ENCODE measurements around the gene TTC27. TPM values are rescaled to one million over a fixed set of nuclear protein-coding genes. Genes with fewer than 3 reads are reported as not detected.

Gene TTC27
- total RNA-seq, 1 experiment from 2014 or later: 25.1 TPM

- H3K36me3 Mint-ChIP-seq: peaks cover 2% of the 10 kb centered on the region
- no peak overlapping the region for H3K4me3 Mint-ChIP-seq
- peaks cover 7% of the 10 kb centered on the region for H3K4me1 Mint-ChIP-seq
- peak; percentile 59 for ATAC-seq
- H3K27ac Mint-ChIP-seq: no peak overlapping the region; the same call in 1 of the 2 replicates
- H3K27me3 Mint-ChIP-seq (ENCODE audit: low read depth): no peaks in the 10 kb centered on the region
- ChIA-PET CTCF (interaction anchor here (0.6 to 2.8 kb wide), 6 partner anchors 172 to 810 kb away, joined by 3 to 8 read pairs (median 3); no protein-coding TSS in a partner anchor), POLR2A (interaction anchor here (0.5 kb wide), 1 partner anchor 683 kb away, joined by 4 read pairs; no protein-coding TSS in a partner anchor)
- no peak for TF ChIP-seq NR1H2 (CRISPR knock-in tag; IDR thresholded peaks at IDR 0.05)
- no peak for TF ChIP-seq ATF1 (CRISPR knock-in tag; IDR thresholded peaks at IDR 0.05)
- TF ChIP-seq, protein P1, sequence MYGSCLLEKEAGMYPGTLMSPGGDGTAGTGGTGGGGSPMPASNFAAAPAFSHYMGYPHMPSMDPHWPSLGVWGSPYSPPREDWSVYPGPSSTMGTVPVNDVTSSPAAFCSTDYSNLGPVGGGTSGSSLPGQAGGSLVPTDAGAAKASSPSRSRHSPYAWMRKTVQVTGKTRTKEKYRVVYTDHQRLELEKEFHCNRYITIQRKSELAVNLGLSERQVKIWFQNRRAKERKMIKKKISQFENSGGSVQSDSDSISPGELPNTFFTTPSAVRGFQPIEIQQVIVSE (CRISPR knock-in tag; IDR thresholded peaks at IDR 0.05; ENCODE audit: borderline replicate concordance): no peak
- TF ChIP-seq CTCF (IDR thresholded peaks at IDR 0.05): no peak
- TF ChIP-seq PRRX2 (CRISPR knock-in tag; IDR thresholded peaks at IDR 0.05): no peak
- TF ChIP-seq, protein P2, sequence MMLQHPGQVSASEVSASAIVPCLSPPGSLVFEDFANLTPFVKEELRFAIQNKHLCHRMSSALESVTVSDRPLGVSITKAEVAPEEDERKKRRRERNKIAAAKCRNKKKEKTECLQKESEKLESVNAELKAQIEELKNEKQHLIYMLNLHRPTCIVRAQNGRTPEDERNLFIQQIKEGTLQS (CRISPR knock-in tag; conservative IDR thresholded peaks at IDR 0.05): no peak
- TF ChIP-seq ZNF138 (CRISPR knock-in tag; conservative IDR thresholded peaks at IDR 0.05): no peak
- no peak for TF ChIP-seq ZNF396 (CRISPR knock-in tag; IDR thresholded peaks at IDR 0.05; ENCODE audit: borderline replicate concordance)
- no peak for TF ChIP-seq FOXK1 (CRISPR knock-in tag; IDR thresholded peaks at IDR 0.05)
- TF ChIP-seq, protein P3, sequence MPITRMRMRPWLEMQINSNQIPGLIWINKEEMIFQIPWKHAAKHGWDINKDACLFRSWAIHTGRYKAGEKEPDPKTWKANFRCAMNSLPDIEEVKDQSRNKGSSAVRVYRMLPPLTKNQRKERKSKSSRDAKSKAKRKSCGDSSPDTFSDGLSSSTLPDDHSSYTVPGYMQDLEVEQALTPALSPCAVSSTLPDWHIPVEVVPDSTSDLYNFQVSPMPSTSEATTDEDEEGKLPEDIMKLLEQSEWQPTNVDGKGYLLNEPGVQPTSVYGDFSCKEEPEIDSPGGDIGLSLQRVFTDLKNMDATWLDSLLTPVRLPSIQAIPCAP (CRISPR knock-in tag; IDR thresholded peaks at IDR 0.05): no peak
- no peak for TF ChIP-seq SMAD4 (CRISPR knock-in tag; IDR thresholded peaks at IDR 0.05)
- no peak for TF ChIP-seq MYBL2 (CRISPR knock-in tag; IDR thresholded peaks at IDR 0.05)
- no peak for TF ChIP-seq OVOL2 (CRISPR knock-in tag; IDR thresholded peaks at IDR 0.05; ENCODE audit: borderline replicate concordance)
- no peak for TF ChIP-seq TEAD1 (CRISPR knock-in tag; IDR thresholded peaks at IDR 0.05)
- no peak for TF ChIP-seq MXD4 (CRISPR knock-in tag; IDR thresholded peaks at IDR 0.05; ENCODE audit: borderline replicate concordance)
- DNase-seq (ENCODE audit: low spot score): no peak
- peaks cover 5% of the 10 kb centered on the region; the same call in 1 of the 2 replicates for H3K9me3 Mint-ChIP-seq
These were observed 145.6 kb downstream of the TTC27 start for GRCh38 chr2:32773448-32773808.

DNA sequence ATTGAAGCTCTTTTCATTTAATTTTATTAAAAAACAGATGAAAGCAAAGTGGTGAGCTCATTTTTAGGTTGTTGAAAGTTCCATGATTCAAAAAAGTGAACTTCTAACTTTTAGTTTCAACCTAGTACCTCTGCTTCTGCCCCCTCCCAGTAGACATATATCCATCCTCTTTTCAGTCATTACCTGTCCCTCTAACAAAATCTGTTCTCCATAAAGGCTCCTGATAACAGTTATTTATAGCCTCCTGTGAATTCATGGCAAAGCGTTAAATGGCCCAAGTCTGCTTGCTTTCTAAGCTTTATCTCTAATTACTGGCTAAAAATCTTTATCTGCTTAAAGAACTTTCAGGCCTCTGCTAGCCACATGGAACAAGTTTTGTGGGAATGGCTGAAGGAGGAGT is 148.1 kb downstream of the TTC27 start:
- H3K9me3 Mint-ChIP-seq: peaks cover 20% of the 10 kb centered on the region
- H3K4me3 Mint-ChIP-seq: no peak overlapping the region
- H3K27ac Mint-ChIP-seq: no peak overlapping the region
- ATAC-seq (no peak), DNase-seq (ENCODE audit: low spot score) (no peak)
- H3K4me1 Mint-ChIP-seq: peaks cover 7% of the 10 kb centered on the region
- ChIA-PET POLR2A (no interaction called here), CTCF (no interaction called here)
- no peaks in the 10 kb centered on the region for H3K27me3 Mint-ChIP-seq (ENCODE audit: low read depth)
- peaks cover 14% of the 10 kb centered on the region for H3K36me3 Mint-ChIP-seq
- TF ChIP-seq HMGA2 (CRISPR knock-in tag; IDR thresholded peaks at IDR 0.05) (no peak), USF1 (CRISPR knock-in tag; IDR thresholded peaks at IDR 0.05) (no peak), CREM (CRISPR knock-in tag; IDR thresholded peaks at IDR 0.05) (no peak), NFATC4 (CRISPR knock-in tag; IDR thresholded peaks at IDR 0.05) (no peak), ZNF281 (CRISPR knock-in tag; IDR thresholded peaks at IDR 0.05) (no peak), NFE2L1 (CRISPR knock-in tag; IDR thresholded peaks at IDR 0.05) (no peak), ZNF121 (CRISPR knock-in tag; IDR thresholded peaks at IDR 0.05) (no peak), RELA (CRISPR knock-in tag; IDR thresholded peaks at IDR 0.05; ENCODE audit: borderline replicate concordance) (no peak)
- TF ChIP-seq, protein P4, sequence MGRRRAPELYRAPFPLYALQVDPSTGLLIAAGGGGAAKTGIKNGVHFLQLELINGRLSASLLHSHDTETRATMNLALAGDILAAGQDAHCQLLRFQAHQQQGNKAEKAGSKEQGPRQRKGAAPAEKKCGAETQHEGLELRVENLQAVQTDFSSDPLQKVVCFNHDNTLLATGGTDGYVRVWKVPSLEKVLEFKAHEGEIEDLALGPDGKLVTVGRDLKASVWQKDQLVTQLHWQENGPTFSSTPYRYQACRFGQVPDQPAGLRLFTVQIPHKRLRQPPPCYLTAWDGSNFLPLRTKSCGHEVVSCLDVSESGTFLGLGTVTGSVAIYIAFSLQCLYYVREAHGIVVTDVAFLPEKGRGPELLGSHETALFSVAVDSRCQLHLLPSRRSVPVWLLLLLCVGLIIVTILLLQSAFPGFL (CRISPR knock-in tag; IDR thresholded peaks at IDR 0.05; ENCODE audit: borderline replicate concordance): no peak
- TF ChIP-seq, protein P5, sequence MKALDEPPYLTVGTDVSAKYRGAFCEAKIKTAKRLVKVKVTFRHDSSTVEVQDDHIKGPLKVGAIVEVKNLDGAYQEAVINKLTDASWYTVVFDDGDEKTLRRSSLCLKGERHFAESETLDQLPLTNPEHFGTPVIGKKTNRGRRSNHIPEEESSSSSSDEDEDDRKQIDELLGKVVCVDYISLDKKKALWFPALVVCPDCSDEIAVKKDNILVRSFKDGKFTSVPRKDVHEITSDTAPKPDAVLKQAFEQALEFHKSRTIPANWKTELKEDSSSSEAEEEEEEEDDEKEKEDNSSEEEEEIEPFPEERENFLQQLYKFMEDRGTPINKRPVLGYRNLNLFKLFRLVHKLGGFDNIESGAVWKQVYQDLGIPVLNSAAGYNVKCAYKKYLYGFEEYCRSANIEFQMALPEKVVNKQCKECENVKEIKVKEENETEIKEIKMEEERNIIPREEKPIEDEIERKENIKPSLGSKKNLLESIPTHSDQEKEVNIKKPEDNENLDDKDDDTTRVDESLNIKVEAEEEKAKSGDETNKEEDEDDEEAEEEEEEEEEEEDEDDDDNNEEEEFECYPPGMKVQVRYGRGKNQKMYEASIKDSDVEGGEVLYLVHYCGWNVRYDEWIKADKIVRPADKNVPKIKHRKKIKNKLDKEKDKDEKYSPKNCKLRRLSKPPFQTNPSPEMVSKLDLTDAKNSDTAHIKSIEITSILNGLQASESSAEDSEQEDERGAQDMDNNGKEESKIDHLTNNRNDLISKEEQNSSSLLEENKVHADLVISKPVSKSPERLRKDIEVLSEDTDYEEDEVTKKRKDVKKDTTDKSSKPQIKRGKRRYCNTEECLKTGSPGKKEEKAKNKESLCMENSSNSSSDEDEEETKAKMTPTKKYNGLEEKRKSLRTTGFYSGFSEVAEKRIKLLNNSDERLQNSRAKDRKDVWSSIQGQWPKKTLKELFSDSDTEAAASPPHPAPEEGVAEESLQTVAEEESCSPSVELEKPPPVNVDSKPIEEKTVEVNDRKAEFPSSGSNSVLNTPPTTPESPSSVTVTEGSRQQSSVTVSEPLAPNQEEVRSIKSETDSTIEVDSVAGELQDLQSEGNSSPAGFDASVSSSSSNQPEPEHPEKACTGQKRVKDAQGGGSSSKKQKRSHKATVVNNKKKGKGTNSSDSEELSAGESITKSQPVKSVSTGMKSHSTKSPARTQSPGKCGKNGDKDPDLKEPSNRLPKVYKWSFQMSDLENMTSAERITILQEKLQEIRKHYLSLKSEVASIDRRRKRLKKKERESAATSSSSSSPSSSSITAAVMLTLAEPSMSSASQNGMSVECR (CRISPR knock-in tag; IDR thresholded peaks at IDR 0.05; ENCODE audit: borderline replicate concordance): no peak

Data from WTC11 (cell line).